HepG2 (cell line): Measurements from ENCODE around the gene MAFF. TPM values are rescaled to one million over a fixed set of nuclear protein-coding genes. Genes with fewer than 3 reads are reported as not detected.
A peak's percentile ranks its signal among the peaks of the same experiment; 100 is the strongest.

Experiments
- FOSL1 ChIP-seq: sonication (generic); formaldehyde crosslinking; IDR thresholded peaks from 2 replicates; pipeline ENCODE4 v1.9.0; 2021; ENCODE audit warnings: missing genetic modification reagents, borderline replicate concordance
- GZF1 ChIP-seq: sonication (generic); formaldehyde crosslinking; IDR thresholded peaks from 2 replicates; pipeline ENCODE4 v1.5.1; 2020; ENCODE audit warnings: mild to moderate bottlenecking, missing genetic modification reagents
- HDAC6 ChIP-seq: fragments of 200-600 bp; sonication (generic); IDR thresholded peaks from 2 replicates; pipeline ENCODE4 v1.7.0; 2017; ENCODE audit warnings: mild to moderate bottlenecking, antibody characterized with exemption, low read length, low read depth
- HES4 ChIP-seq: sonication (generic); formaldehyde crosslinking; IDR thresholded peaks from 2 replicates; pipeline ENCODE4 v1.9.0; 2021; ENCODE audit warnings: mild to moderate bottlenecking, missing genetic modification reagents, borderline replicate concordance
- HNF1B ChIP-seq: sonication (generic); formaldehyde crosslinking; IDR thresholded peaks from 2 replicates; pipeline ENCODE4 v1.5.1; 2020; ENCODE audit warnings: mild to moderate bottlenecking, moderate library complexity, missing genetic modification reagents
- IKZF1 ChIP-seq: fragments of 450-650 bp; IDR thresholded peaks from 2 replicates; pipeline ENCODE4 v1.7.1; 2016
- NPAS2 ChIP-seq: sonication (generic); formaldehyde crosslinking; IDR thresholded peaks from 2 replicates; pipeline ENCODE4 v1.8.0; 2022; ENCODE audit warnings: mild to moderate bottlenecking, missing genetic modification reagents, borderline replicate concordance
- PAXIP1 ChIP-seq: sonication (generic); formaldehyde crosslinking; conservative IDR thresholded peaks from 2 replicates; pipeline ENCODE4 v1.4.0; 2020; ENCODE audit warnings: mild to moderate bottlenecking, missing genetic modification reagents, moderate library complexity
- PHF21A ChIP-seq: sonication (generic); formaldehyde crosslinking; IDR thresholded peaks from 2 replicates; pipeline ENCODE4 v1.5.0; 2020; ENCODE audit warnings: mild to moderate bottlenecking, missing genetic modification reagents
- PTBP1 ChIP-seq: fragments of 200-400 bp; formaldehyde crosslinking; IDR thresholded peaks from 2 replicates; pipeline ENCODE4 v1.6.1; 2018; ENCODE audit warnings: low read length, low read depth; ENCODE audit not compliant: poor library complexity, severe bottlenecking
- TARDBP ChIP-seq: sonication (generic); formaldehyde crosslinking; IDR thresholded peaks from 2 replicates; pipeline ENCODE4 v1.8.0; 2022; ENCODE audit warnings: mild to moderate bottlenecking, missing genetic modification reagents
- ZBTB4 ChIP-seq: sonication (generic); formaldehyde crosslinking; IDR thresholded peaks from 2 replicates; pipeline ENCODE4 v1.4.0; 2020; ENCODE audit warnings: missing genetic modification reagents, mild to moderate bottlenecking, borderline replicate concordance
- ZMYM4 ChIP-seq: sonication (generic); formaldehyde crosslinking; IDR thresholded peaks from 2 replicates; pipeline ENCODE4 v1.8.1; 2023; ENCODE audit warnings: mild to moderate bottlenecking, missing genetic modification reagents
- ZNF225 ChIP-seq: sonication (generic); formaldehyde crosslinking; IDR thresholded peaks from 2 replicates; pipeline ENCODE4 v1.4.0; 2020; ENCODE audit warnings: mild to moderate bottlenecking, missing genetic modification reagents
- ZNF292 ChIP-seq: sonication (generic); formaldehyde crosslinking; IDR thresholded peaks from 2 replicates; pipeline ENCODE4 v1.8.1; 2022; ENCODE audit warnings: mild to moderate bottlenecking, low read depth, missing genetic modification reagents, borderline replicate concordance
- ZNF430 ChIP-seq: sonication (generic); formaldehyde crosslinking; IDR thresholded peaks from 2 replicates; pipeline ENCODE4 v1.9.0; 2021; ENCODE audit warnings: mild to moderate bottlenecking, missing genetic modification reagents
- ZNF484 ChIP-seq: sonication (generic); formaldehyde crosslinking; IDR thresholded peaks from 2 replicates; pipeline ENCODE4 v1.5.1; 2020; ENCODE audit warnings: mild to moderate bottlenecking, low read depth, missing genetic modification reagents, borderline replicate concordance
- ZNF543 ChIP-seq: sonication (generic); formaldehyde crosslinking; IDR thresholded peaks from 2 replicates; pipeline ENCODE4 v1.4.0; 2020; ENCODE audit warnings: mild to moderate bottlenecking, missing genetic modification reagents
- polyA plus RNA-seq, 8 experiments: library from polyadenylated mRNA; depleted of rRNA in 3 of 8; stranded (reverse) in 7 of 8; unstranded in 1 of 8; fragments of >200 nt; fragmentation: Illumina TruSeq in 4 of 8; extraction: Trizol in 4 of 8; gene quantifications; 2 replicates each; pipeline versions ENCODE4 v1.2.1 to v1.2.3, GENCODE V29; 2011 to 2016; ENCODE audit warnings: low read depth in 4 of 8, missing spikeins in 1 of 8, mixed read lengths in 1 of 8; ENCODE audit not compliant: insufficient read depth in 1 of 8
- total RNA-seq, 5 experiments: library from RNA; depleted of rRNA; stranded (reverse); fragments of >200 nt; fragmentation: Illumina TruSeq; extraction: Trizol; gene quantifications; 2 replicates each; pipeline ENCODE4 v1.2.3, GENCODE V29; 2016; ENCODE audit warnings: low read depth in 1 of 5

Gene MAFF
- total and polyA plus RNA-seq, 2 of the 13 experiments (the other 11 are each of a cell fraction or from before 2014, with no cell fraction given) = 5.4 to 14.3 TPM

GRCh38 chr22:38177926-38178604 is 23.7 kb upstream of the MAFF start (continued):
- TF ChIP-seq HES4 (CRISPR knock-in tag) (no peak; the same call in 1 of the 2 replicates), GZF1 (CRISPR knock-in tag) (peak; percentile 67; the same call in 1 of the 2 replicates), ZNF484 (CRISPR knock-in tag) (no peak), ZNF225 (CRISPR knock-in tag) (no peak), ZBTB4 (0 out of 2 replicates have a peak, but pooled peaks have one; percentile 45), PTBP1 (no peak), ZNF543 (CRISPR knock-in tag) (0 out of 2 replicates have a peak, but pooled peaks have one; percentile 42), PAXIP1 (CRISPR knock-in tag) (peak; percentile 90), PHF21A (peak; percentile 6), FOSL1 (CRISPR knock-in tag) (peak; percentile 98), ZNF430 (CRISPR knock-in tag) (peak; percentile 69; the same call in 1 of the 2 replicates), ZMYM4 (CRISPR knock-in tag) (peak; percentile 45; the same call in 1 of the 2 replicates), TARDBP (CRISPR knock-in tag) (peak; percentile 64; the same call in 1 of the 2 replicates), NPAS2 (CRISPR knock-in tag) (no peak), ZNF292 (CRISPR knock-in tag) (peak; percentile 78; the same call in 1 of the 2 replicates), HNF1B (CRISPR knock-in tag) (peak; percentile 83), HDAC6 (no peak), IKZF1 (no peak)
